Upper lobe of left lung (tissue), 6 donors: Measurements from ENCODE around the gene MCMBP. TPM values are rescaled to one million over a fixed set of nuclear protein-coding genes. Genes with fewer than 3 reads are reported as not detected.

ENCODE experiments used
- ATAC-seq, 2 donors: fragments of 200-7000 bp; cut with Tn5 transposase; one replicate each; pipeline ENCODE4 v1.9.1; 2022; ENCODE audit warnings: mild to moderate bottlenecking in 2 of 2, moderate library complexity in 2 of 2; ENCODE audit not compliant: low FRiP score in 2 of 2
- DNase-seq, 2 donors: peaks; one replicate each; pipeline ENCODE4 v3.0.0-alpha.2; 2019 to 2020
- H3K27ac ChIP-seq, 4 donors: fragments of 200-600 bp; sonication (generic); one replicate each; pipeline ENCODE4 v1.5.1; 2016 to 2019
- H3K27me3 ChIP-seq, 4 donors: fragments of 200-600 bp; sonication (generic); one replicate each; pipeline ENCODE4 v1.5.1; 2017 to 2019
- H3K36me3 ChIP-seq, 4 donors: fragments of 200-600 bp; sonication (generic); one replicate each; pipeline ENCODE4 v1.5.1; 2016 to 2019
- H3K4me1 ChIP-seq, 4 donors: fragments of 200-600 bp; sonication (generic); one replicate each; pipeline ENCODE4 v1.5.1; 2018 to 2019
- H3K4me3 ChIP-seq, 4 donors: fragments of 200-600 bp; sonication (generic); one replicate each; pipeline ENCODE4 v1.5.1; 2017 to 2019; ENCODE audit warnings: mild to moderate bottlenecking in 2 of 4, moderate library complexity in 1 of 4
- H3K9me3 ChIP-seq, 4 donors: fragments of 200-600 bp; sonication (generic); one replicate each; pipeline ENCODE4 v1.5.1; 2018 to 2019
- EP300 ChIP-seq, 4 donors: sonication (generic); formaldehyde crosslinking; IDR thresholded peaks; one replicate each; pipeline ENCODE4 v1.5.1; 2017; ENCODE audit warnings: antibody characterized with exemption in 4 of 4, control low read depth in 2 of 4
- POLR2A ChIP-seq, 4 donors: fragments of 450-650 bp; IDR thresholded peaks; one replicate each; pipeline ENCODE4 v1.5.1; 2016 to 2017; ENCODE audit warnings: antibody characterized with exemption in 4 of 4, mild to moderate bottlenecking in 2 of 4
- POLR2AphosphoS5 ChIP-seq, 2 donors: sonication (generic); formaldehyde crosslinking; IDR thresholded peaks; one replicate each; pipeline ENCODE4 v1.5.1; 2017; ENCODE audit warnings: antibody characterized with exemption in 2 of 2
- WGBS, 2 donors: methylation state at CpG; one replicate each; pipeline ENCODE4 v1.1.5; 2017 to 2018; 5-methylcytosine and 5-hydroxymethylcytosine counted together
- total RNA-seq, 6 donors: library from RNA; depleted of rRNA in 4 of 6; stranded (reverse); fragments of >200 nt in 4 of 6; gene quantifications; one replicate each; pipeline versions ENCODE4 v1.1.0 to v1.2.1, GENCODE V29; 2016 to 2021
- TF ChIP-seq, protein P1 (sequence below), 6 experiments: fragments of 450-650 bp in 4 of 6; fragments of 200-600 bp in 2 of 6; sonication (generic) in 2 of 6; IDR thresholded peaks; one replicate each; pipeline ENCODE4 v1.5.1; 2016 to 2019; ENCODE audit warnings: antibody characterized with exemption in 6 of 6
- donor health status: DM: no; HTN: no; CAD: no; lungs with moderate emphysema.
- donor health status: DM: no; HTN: yes; CAD: no; lungs with severe emphysema.

The MCMBP gene
- total RNA-seq, 6 donors from 2014 or later = 31.2 to 60.8 (median 50.7) TPM

DNA sequence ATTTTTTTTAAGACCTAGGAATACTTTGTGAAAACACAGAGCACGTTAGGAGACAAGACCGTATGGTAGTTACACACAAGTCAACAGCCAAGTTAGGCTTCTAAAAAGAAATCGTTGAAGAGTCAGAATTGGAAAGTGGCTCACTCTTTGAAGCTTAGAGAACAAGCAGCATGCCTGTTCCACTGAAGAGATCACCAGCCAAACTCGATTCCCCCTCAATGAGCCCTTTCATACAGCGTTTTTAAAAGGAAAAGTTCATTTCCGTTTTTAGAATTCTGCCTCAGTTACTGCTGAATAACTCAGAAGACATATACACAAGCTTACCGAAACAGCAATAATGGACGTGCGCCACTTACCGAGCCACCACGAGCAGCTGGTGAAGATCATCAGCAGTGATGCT, 41.0 kb downstream of the MCMBP start:
- H3K27ac ChIP-seq = no peak overlapping the region
- H3K9me3 ChIP-seq = no peaks in the 10 kb centered on the region
- no peaks in the 10 kb centered on the region for H3K4me1 ChIP-seq
- TF ChIP-seq, protein P1, sequence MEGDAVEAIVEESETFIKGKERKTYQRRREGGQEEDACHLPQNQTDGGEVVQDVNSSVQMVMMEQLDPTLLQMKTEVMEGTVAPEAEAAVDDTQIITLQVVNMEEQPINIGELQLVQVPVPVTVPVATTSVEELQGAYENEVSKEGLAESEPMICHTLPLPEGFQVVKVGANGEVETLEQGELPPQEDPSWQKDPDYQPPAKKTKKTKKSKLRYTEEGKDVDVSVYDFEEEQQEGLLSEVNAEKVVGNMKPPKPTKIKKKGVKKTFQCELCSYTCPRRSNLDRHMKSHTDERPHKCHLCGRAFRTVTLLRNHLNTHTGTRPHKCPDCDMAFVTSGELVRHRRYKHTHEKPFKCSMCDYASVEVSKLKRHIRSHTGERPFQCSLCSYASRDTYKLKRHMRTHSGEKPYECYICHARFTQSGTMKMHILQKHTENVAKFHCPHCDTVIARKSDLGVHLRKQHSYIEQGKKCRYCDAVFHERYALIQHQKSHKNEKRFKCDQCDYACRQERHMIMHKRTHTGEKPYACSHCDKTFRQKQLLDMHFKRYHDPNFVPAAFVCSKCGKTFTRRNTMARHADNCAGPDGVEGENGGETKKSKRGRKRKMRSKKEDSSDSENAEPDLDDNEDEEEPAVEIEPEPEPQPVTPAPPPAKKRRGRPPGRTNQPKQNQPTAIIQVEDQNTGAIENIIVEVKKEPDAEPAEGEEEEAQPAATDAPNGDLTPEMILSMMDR (IDR thresholded peaks at IDR 0.05) = no peak
- TF ChIP-seq EP300 (IDR thresholded peaks at IDR 0.05) (no peak), POLR2AphosphoS5 (IDR thresholded peaks at IDR 0.05) (no peak), POLR2A (IDR thresholded peaks at IDR 0.05) (no peak)
- no peak for ATAC-seq
- WGBS, 2 donors = 86 to 89% methylated on average over 11 of the region's 11 CpGs
- no peak for DNase-seq
- no peak overlapping the region for H3K4me3 ChIP-seq
- no peaks in the 10 kb centered on the region for H3K27me3 ChIP-seq
- H3K36me3 ChIP-seq = peaks cover 21 to 100% (median 70%) of the 10 kb centered on the region in 4 donors

DNA sequence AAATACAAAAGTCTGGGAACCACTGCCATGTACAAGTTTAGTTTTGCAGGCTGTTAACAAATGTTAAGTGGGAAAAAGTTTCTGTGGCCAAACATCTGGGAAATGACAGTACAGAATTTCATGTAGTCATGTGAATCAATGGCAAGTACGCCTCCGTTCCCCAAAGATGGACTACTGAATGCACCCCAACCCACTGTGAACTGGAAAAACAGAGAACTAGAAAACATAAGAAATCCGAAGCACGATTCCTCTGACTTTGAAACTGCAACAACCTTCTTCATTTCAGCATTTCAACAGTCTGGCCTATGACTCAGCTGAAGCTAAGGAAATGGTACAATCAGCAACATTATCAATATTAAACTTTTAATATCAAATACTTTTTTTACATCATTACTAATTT, 41.8 kb downstream of the MCMBP start:
- H3K27ac ChIP-seq = no peak overlapping the region
- 90 to 92% methylated on average over 4 of the region's 4 CpGs for WGBS, 2 donors
- ATAC-seq = no peak
- no peaks in the 10 kb centered on the region for H3K27me3 ChIP-seq
- no peaks in the 10 kb centered on the region for H3K9me3 ChIP-seq
- no peaks in the 10 kb centered on the region for H3K4me1 ChIP-seq
- H3K36me3 ChIP-seq = peaks cover 17 to 94% (median 63%) of the 10 kb centered on the region in 4 donors
- no peak overlapping the region for H3K4me3 ChIP-seq
- DNase-seq = no peak
- TF ChIP-seq, protein P1 (IDR thresholded peaks at IDR 0.05) = no peak
- TF ChIP-seq POLR2AphosphoS5 (IDR thresholded peaks at IDR 0.05) (no peak), POLR2A (IDR thresholded peaks at IDR 0.05) (no peak), EP300 (IDR thresholded peaks at IDR 0.05) (no peak)

DNA sequence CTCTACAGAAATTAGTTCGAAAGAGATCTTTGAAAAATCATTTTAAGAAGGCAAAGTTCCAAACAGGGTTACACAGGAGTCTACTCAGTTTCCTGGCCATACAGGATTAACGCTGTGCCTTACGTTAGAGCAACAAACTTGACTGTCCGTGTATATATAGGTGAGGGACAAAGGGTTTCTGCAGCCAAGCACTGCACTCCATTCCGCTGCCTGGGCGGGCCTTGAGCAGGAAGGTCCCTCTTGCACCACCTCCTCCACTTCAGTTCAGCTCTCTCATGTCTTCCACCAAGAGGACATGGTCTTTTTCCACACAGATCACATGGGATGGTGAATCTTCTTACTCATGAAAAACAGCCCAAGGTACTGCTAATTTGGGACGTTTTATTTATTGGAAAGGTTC, 43.2 kb downstream of the MCMBP start:
- peaks cover 17 to 80% (median 55%) of the 10 kb centered on the region in 4 donors for H3K36me3 ChIP-seq
- H3K4me1 ChIP-seq = no peaks in the 10 kb centered on the region
- H3K27ac ChIP-seq = no peak overlapping the region
- WGBS, 2 donors = 89 to 93% methylated on average over 7 of the region's 7 CpGs
- TF ChIP-seq, protein P1 (IDR thresholded peaks at IDR 0.05) = no peak
- TF ChIP-seq EP300 (IDR thresholded peaks at IDR 0.05) = no peak
- no peak for TF ChIP-seq POLR2A (IDR thresholded peaks at IDR 0.05)
- no peak for TF ChIP-seq POLR2AphosphoS5 (IDR thresholded peaks at IDR 0.05)
- H3K4me3 ChIP-seq = no peak overlapping the region
- no peaks in the 10 kb centered on the region for H3K9me3 ChIP-seq
- no peaks in the 10 kb centered on the region for H3K27me3 ChIP-seq
- DNase-seq (no peak), ATAC-seq (no peak)

DNA sequence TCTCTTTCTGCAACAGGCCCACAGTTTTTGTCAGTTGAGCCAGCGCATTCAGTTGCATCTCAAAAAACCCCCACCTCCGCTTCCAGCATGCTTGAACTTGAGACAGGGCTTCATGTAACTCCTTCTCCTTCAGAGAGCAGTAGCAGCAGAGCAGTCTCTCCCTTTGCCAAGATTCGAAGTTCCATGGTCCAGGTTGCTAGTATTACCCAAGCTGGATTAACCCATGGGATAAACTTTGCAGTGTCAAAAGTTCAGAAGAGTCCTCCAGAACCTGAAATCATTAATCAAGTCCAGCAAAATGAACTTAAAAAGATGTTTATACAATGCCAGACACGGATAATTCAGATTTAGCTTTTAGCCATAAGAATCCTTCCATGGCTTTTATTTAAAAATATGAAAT, 45.2 kb downstream of the MCMBP start:
- no peak overlapping the region for H3K4me3 ChIP-seq
- TF ChIP-seq, protein P1 (IDR thresholded peaks at IDR 0.05) = no peak
- TF ChIP-seq POLR2AphosphoS5 (IDR thresholded peaks at IDR 0.05) (no peak), EP300 (IDR thresholded peaks at IDR 0.05) (no peak), POLR2A (IDR thresholded peaks at IDR 0.05) (no peak)
- no peak overlapping the region for H3K27ac ChIP-seq
- ATAC-seq = no peak
- no peaks in the 10 kb centered on the region for H3K9me3 ChIP-seq
- peaks cover 8 to 74% (median 39%) of the 10 kb centered on the region in 4 donors for H3K36me3 ChIP-seq
- no peaks in the 10 kb centered on the region for H3K4me1 ChIP-seq
- DNase-seq = no peak
- H3K27me3 ChIP-seq = no peaks in the 10 kb centered on the region
- 82 to 88% methylated on average over 4 of the region's 4 CpGs for WGBS, 2 donors

DNA sequence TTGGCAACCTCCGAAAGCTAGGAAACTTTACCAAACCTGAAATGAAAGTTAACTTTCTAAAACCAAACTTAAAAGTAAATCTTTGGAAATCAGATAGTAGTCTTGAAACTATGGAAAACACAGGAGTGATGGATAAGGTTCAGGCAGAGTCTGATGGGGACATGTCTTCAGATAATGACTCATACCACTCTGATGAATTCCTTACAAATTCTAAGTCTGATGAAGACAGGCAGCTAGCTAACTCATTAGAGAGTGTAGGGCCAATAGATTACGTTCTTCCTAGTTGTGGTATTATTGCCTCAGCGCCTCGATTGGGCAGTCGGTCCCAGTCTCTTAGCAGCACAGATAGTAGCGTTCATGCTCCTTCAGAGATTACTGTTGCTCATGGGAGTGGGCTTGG, 45.9 kb downstream of the MCMBP start:
- Histone ChIP-seq H3K4me3 (no peak overlapping the region), H3K4me1 (no peaks in the 10 kb centered on the region), H3K27ac (no peak overlapping the region), H3K27me3 (no peaks in the 10 kb centered on the region), H3K36me3 (peaks cover 8 to 68% (median 33%) of the 10 kb centered on the region in 4 donors), H3K9me3 (no peaks in the 10 kb centered on the region)
- TF ChIP-seq, protein P1 (IDR thresholded peaks at IDR 0.05) = no peak
- no peak for TF ChIP-seq POLR2A (IDR thresholded peaks at IDR 0.05)
- DNase-seq = no peak
- no peak for ATAC-seq
- WGBS, 2 donors = 92% methylated on average over 6 of the region's 6 CpGs
